Testis (tissue), 2 donors: ENCODE measurements around the gene GIMAP8.

ENCODE experiments used
- POLR2A ChIP-seq: fragments of 450-650 bp; IDR thresholded peaks from one replicate; pipeline ENCODE4 v1.6.1; 2017; ENCODE audit warnings: antibody characterized with exemption, mild to moderate bottlenecking, moderate library complexity
- TF ChIP-seq, protein P1 (sequence below), 3 experiments: fragments of 450-650 bp in 2 of 3; fragments of 200-600 bp in 1 of 3; sonication (generic) in 1 of 3; IDR thresholded peaks; one replicate each; pipeline ENCODE4 v1.5.1; 2016 to 2019; ENCODE audit warnings: antibody characterized with exemption in 3 of 3, mild to moderate bottlenecking in 2 of 3, moderate library complexity in 1 of 3

DNA sequence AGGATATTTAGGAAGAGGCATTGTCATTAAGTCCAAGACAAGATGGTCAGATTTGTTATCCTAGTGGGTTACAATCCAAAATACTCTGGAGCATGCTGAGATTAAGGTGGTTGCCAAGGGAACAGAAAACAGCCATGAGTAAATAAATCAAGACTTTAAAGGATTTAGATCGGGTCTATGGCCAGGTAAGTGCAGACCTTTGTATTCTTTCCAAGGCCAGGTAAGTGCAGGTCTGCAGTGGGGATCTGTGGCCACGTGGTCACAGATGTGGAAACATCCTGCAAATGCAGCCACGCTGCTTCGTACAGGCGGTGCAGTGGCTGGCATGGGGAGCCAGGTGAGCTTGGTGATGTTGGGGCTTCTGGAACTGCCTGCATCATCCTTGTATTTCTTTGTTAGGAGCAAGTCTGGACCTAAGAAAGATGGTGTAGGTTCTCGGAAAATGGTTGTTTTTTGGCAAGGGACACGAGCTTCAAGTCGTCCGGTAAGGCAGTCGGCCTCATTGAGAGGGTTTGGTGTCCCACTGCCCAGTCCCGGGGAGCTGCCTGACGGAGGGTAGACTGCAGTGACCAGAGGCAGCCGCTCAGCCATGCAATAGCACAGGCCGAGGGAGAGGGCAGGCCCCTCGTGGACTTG, 49.5 kb upstream of the GIMAP8 start:
- TF ChIP-seq, protein P1, sequence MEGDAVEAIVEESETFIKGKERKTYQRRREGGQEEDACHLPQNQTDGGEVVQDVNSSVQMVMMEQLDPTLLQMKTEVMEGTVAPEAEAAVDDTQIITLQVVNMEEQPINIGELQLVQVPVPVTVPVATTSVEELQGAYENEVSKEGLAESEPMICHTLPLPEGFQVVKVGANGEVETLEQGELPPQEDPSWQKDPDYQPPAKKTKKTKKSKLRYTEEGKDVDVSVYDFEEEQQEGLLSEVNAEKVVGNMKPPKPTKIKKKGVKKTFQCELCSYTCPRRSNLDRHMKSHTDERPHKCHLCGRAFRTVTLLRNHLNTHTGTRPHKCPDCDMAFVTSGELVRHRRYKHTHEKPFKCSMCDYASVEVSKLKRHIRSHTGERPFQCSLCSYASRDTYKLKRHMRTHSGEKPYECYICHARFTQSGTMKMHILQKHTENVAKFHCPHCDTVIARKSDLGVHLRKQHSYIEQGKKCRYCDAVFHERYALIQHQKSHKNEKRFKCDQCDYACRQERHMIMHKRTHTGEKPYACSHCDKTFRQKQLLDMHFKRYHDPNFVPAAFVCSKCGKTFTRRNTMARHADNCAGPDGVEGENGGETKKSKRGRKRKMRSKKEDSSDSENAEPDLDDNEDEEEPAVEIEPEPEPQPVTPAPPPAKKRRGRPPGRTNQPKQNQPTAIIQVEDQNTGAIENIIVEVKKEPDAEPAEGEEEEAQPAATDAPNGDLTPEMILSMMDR (IDR thresholded peaks at IDR 0.05), result no peak
- TF ChIP-seq POLR2A, result no peak
